HepG2 (cell line): ENCODE data around the gene OAF. TPM values are rescaled to one million over a fixed set of nuclear protein-coding genes. Genes with fewer than 3 reads are reported as not detected.

ENCODE experiments used
- CBFB ChIP-seq: sonication (generic); formaldehyde crosslinking; IDR thresholded peaks from 2 replicates; pipeline ENCODE4 v1.4.0; 2020; ENCODE audit warnings: missing genetic modification reagents
- ELF1 ChIP-seq: sonication (generic); formaldehyde crosslinking; IDR thresholded peaks from 2 replicates; pipeline ENCODE4 v1.4.0; 2020; ENCODE audit warnings: missing genetic modification reagents
- MZF1 ChIP-seq: sonication (generic); formaldehyde crosslinking; IDR thresholded peaks from 2 replicates; pipeline ENCODE4 v1.8.1; 2023; ENCODE audit warnings: mild to moderate bottlenecking, missing genetic modification reagents, borderline replicate concordance
- POLR2A ChIP-seq, 2 experiments: IDR thresholded peaks; 2 replicates each; pipeline ENCODE4 v1.6.1; 2011; ENCODE audit warnings: low read depth in 2 of 2, low read length in 2 of 2, mild to moderate bottlenecking in 1 of 2, moderate library complexity in 1 of 2; ENCODE audit not compliant: insufficient read depth in 1 of 2
- POLR2G ChIP-seq: fragments of 200-400 bp; formaldehyde crosslinking; IDR thresholded peaks from 2 replicates; pipeline ENCODE4 v1.6.1; 2018; ENCODE audit warnings: mild to moderate bottlenecking, low read depth, low read length, moderate library complexity
- ZBTB38 ChIP-seq: sonication (generic); formaldehyde crosslinking; IDR thresholded peaks from 2 replicates; pipeline ENCODE4 v1.5.1; 2020; ENCODE audit warnings: mild to moderate bottlenecking, missing genetic modification reagents
- ZNF33B ChIP-seq: sonication (generic); formaldehyde crosslinking; IDR thresholded peaks from 2 replicates; pipeline ENCODE4 v1.5.1; 2020; ENCODE audit warnings: mild to moderate bottlenecking, missing genetic modification reagents
- ZNF629 ChIP-seq: sonication (generic); formaldehyde crosslinking; conservative IDR thresholded peaks from 2 replicates; pipeline ENCODE4 v1.5.0; 2020; ENCODE audit warnings: missing genetic modification reagents
- ZNF713 ChIP-seq: sonication (generic); formaldehyde crosslinking; IDR thresholded peaks from 2 replicates; pipeline ENCODE4 v1.4.0; 2020; ENCODE audit warnings: mild to moderate bottlenecking, missing genetic modification reagents
- polyA plus RNA-seq, 8 experiments: library from polyadenylated mRNA; depleted of rRNA in 3 of 8; stranded (reverse) in 7 of 8; unstranded in 1 of 8; fragments of >200 nt; fragmentation: Illumina TruSeq in 4 of 8; extraction: Trizol in 4 of 8; gene quantifications; 2 replicates each; pipeline versions ENCODE4 v1.2.1 to v1.2.3, GENCODE V29; 2011 to 2016; ENCODE audit warnings: low read depth in 4 of 8, missing spikeins in 1 of 8, mixed read lengths in 1 of 8; ENCODE audit not compliant: insufficient read depth in 1 of 8
- total RNA-seq, 5 experiments: library from RNA; depleted of rRNA; stranded (reverse); fragments of >200 nt; fragmentation: Illumina TruSeq; extraction: Trizol; gene quantifications; 2 replicates each; pipeline ENCODE4 v1.2.3, GENCODE V29; 2016; ENCODE audit warnings: low read depth in 1 of 5
- TF ChIP-seq, protein P1 (sequence below): sonication (generic); formaldehyde crosslinking; IDR thresholded peaks from 2 replicates; pipeline ENCODE4 v1.4.0; 2020; ENCODE audit warnings: missing genetic modification reagents, borderline replicate concordance
- TF ChIP-seq, protein P2 (sequence below), 2 experiments: fragments of 450-650 bp in 1 of 2; sonication (generic) in 1 of 2; formaldehyde crosslinking; IDR thresholded peaks; 2 replicates each; pipeline versions ENCODE4 v1.5.0 to v1.8.0; 2020 to 2022; ENCODE audit warnings: mild to moderate bottlenecking in 1 of 2, missing genetic modification reagents in 1 of 2
- TF ChIP-seq, protein P3 (sequence below): IDR thresholded peaks from 2 replicates; pipeline ENCODE4 v1.6.1; 2016; ENCODE audit warnings: low read depth
- TF ChIP-seq, protein P4 (sequence below): IDR thresholded peaks from 2 replicates; pipeline ENCODE4 v1.4.0; 2020; ENCODE audit warnings: mild to moderate bottlenecking, missing genetic modification reagents
- TF ChIP-seq, protein P5 (sequence below): sonication (generic); formaldehyde crosslinking; IDR thresholded peaks from 2 replicates; pipeline ENCODE4 v1.4.0; 2020; ENCODE audit warnings: missing genetic modification reagents, borderline replicate concordance

Gene OAF
- total and polyA plus RNA-seq, 2 of the 13 experiments (the other 11 are each of a cell fraction or from before 2014, with no cell fraction given), result 63.7 to 94.6 TPM

DNA sequence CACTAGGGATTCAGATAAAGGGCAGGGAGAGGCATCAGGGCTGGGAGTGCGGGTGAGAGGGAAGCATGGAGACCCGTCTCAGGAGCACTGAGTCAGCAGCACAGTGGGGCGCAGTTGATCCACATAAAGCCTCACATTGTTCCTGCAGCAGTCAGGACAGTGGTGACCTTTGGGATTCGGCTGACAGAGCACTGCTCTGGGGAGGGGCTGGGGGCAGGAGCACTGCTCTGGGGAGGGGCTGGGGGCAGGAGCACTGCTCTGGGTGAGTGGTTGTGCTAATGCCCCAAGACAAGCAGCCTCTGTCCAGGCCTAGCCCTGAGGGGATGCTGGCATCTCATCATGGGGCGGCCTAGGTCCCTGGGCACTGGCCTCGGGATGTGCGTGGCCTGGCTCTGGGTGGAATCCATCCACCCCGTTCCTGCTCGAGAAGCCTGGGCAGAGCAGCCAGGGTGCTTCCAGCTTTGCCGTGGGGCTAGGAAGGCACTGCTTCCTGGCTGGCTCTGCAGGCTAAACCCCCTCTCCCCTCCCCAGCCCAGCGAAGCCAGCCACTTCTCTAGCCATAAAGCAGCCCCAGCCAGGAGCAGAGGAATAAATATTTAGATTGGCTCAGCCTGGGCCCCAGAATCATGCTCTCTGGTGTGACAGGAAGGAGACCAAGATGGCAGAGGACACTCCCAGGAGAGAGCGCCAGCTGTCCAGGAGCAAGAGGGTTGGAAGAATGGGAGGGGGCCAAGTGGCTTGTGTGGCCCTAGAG lies 7.3 kb downstream of the OAF start (continued):
- TF ChIP-seq, protein P1, sequence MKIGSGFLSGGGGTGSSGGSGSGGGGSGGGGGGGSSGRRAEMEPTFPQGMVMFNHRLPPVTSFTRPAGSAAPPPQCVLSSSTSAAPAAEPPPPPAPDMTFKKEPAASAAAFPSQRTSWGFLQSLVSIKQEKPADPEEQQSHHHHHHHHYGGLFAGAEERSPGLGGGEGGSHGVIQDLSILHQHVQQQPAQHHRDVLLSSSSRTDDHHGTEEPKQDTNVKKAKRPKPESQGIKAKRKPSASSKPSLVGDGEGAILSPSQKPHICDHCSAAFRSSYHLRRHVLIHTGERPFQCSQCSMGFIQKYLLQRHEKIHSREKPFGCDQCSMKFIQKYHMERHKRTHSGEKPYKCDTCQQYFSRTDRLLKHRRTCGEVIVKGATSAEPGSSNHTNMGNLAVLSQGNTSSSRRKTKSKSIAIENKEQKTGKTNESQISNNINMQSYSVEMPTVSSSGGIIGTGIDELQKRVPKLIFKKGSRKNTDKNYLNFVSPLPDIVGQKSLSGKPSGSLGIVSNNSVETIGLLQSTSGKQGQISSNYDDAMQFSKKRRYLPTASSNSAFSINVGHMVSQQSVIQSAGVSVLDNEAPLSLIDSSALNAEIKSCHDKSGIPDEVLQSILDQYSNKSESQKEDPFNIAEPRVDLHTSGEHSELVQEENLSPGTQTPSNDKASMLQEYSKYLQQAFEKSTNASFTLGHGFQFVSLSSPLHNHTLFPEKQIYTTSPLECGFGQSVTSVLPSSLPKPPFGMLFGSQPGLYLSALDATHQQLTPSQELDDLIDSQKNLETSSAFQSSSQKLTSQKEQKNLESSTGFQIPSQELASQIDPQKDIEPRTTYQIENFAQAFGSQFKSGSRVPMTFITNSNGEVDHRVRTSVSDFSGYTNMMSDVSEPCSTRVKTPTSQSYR (CRISPR knock-in tag), result peak; percentile 47; the same call in 1 of the 2 replicates
- TF ChIP-seq, protein P2, sequence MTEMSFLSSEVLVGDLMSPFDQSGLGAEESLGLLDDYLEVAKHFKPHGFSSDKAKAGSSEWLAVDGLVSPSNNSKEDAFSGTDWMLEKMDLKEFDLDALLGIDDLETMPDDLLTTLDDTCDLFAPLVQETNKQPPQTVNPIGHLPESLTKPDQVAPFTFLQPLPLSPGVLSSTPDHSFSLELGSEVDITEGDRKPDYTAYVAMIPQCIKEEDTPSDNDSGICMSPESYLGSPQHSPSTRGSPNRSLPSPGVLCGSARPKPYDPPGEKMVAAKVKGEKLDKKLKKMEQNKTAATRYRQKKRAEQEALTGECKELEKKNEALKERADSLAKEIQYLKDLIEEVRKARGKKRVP (CRISPR knock-in tag; IDR thresholded peaks at IDR 0.05), result no peak
- peak; percentile 71; the same call in 1 of the 2 replicates for TF ChIP-seq ZBTB38 (CRISPR knock-in tag)
- TF ChIP-seq, protein P3, sequence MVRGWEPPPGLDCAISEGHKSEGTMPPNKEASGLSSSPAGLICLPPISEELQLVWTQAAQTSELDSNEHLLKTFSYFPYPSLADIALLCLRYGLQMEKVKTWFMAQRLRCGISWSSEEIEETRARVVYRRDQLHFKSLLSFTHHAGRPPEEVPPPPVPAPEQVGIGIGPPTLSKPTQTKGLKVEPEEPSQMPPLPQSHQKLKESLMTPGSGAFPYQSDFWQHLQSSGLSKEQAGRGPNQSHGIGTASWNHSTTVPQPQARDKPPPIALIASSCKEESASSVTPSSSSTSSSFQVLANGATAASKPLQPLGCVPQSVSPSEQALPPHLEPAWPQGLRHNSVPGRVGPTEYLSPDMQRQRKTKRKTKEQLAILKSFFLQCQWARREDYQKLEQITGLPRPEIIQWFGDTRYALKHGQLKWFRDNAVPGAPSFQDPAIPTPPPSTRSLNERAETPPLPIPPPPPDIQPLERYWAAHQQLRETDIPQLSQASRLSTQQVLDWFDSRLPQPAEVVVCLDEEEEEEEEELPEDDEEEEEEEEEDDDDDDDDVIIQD (CRISPR knock-in tag), result peak; percentile 46; the same call in 1 of the 2 replicates
- no peak for TF ChIP-seq ZNF713
- TF ChIP-seq POLR2A (IDR thresholded peaks at IDR 0.05; ENCODE audit: insufficient read depth in 1 of 2, low read depth in 2 of 2, low read length in 2 of 2), result 0 out of 4 replicates have a peak, but pooled peaks of 1 of the 2 experiments have one; percentile 20
- no peak for TF ChIP-seq CBFB
- peak; percentile 39; the same call in 1 of the 2 replicates for TF ChIP-seq POLR2G
- no peak for TF ChIP-seq ZNF33B (CRISPR knock-in tag)
- no peak for TF ChIP-seq ELF1
- TF ChIP-seq, protein P4, sequence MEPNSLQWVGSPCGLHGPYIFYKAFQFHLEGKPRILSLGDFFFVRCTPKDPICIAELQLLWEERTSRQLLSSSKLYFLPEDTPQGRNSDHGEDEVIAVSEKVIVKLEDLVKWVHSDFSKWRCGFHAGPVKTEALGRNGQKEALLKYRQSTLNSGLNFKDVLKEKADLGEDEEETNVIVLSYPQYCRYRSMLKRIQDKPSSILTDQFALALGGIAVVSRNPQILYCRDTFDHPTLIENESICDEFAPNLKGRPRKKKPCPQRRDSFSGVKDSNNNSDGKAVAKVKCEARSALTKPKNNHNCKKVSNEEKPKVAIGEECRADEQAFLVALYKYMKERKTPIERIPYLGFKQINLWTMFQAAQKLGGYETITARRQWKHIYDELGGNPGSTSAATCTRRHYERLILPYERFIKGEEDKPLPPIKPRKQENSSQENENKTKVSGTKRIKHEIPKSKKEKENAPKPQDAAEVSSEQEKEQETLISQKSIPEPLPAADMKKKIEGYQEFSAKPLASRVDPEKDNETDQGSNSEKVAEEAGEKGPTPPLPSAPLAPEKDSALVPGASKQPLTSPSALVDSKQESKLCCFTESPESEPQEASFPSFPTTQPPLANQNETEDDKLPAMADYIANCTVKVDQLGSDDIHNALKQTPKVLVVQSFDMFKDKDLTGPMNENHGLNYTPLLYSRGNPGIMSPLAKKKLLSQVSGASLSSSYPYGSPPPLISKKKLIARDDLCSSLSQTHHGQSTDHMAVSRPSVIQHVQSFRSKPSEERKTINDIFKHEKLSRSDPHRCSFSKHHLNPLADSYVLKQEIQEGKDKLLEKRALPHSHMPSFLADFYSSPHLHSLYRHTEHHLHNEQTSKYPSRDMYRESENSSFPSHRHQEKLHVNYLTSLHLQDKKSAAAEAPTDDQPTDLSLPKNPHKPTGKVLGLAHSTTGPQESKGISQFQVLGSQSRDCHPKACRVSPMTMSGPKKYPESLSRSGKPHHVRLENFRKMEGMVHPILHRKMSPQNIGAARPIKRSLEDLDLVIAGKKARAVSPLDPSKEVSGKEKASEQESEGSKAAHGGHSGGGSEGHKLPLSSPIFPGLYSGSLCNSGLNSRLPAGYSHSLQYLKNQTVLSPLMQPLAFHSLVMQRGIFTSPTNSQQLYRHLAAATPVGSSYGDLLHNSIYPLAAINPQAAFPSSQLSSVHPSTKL (CRISPR knock-in tag), result peak; percentile 50; the same call in 1 of the 2 replicates
- no peak for TF ChIP-seq MZF1 (CRISPR knock-in tag)
- 0 out of 2 replicates have a peak, but pooled peaks have one; percentile 28 for TF ChIP-seq ZNF629 (CRISPR knock-in tag)
- TF ChIP-seq, protein P5, sequence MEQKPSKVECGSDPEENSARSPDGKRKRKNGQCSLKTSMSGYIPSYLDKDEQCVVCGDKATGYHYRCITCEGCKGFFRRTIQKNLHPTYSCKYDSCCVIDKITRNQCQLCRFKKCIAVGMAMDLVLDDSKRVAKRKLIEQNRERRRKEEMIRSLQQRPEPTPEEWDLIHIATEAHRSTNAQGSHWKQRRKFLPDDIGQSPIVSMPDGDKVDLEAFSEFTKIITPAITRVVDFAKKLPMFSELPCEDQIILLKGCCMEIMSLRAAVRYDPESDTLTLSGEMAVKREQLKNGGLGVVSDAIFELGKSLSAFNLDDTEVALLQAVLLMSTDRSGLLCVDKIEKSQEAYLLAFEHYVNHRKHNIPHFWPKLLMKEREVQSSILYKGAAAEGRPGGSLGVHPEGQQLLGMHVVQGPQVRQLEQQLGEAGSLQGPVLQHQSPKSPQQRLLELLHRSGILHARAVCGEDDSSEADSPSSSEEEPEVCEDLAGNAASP, result peak; percentile 23; the same call in 1 of the 2 replicates
